CD14-positive monocyte (primary cell): ENCODE results near the gene TACC2. TPM values are rescaled to one million over a fixed set of nuclear protein-coding genes. Genes with fewer than 3 reads are reported as not detected.

Experiments
- DNase-seq, 3 donors: peaks; one replicate each; pipeline ENCODE4 v3.0.0-alpha.2; 2011 to 2022
- H2AFZ ChIP-seq: 2 replicates; pipeline ENCODE4 v1.6.0; 2012; ENCODE audit warnings: mild to moderate bottlenecking, low read depth, low read length, inconsistent platforms; ENCODE audit not compliant: insufficient read depth, poor library complexity, severe bottlenecking
- H3K27ac ChIP-seq, 2 donors: 1 replicate in 1 of 2; 2 replicates in 1 of 2; pipeline ENCODE4 v1.5.1; 2012 to 2013; ENCODE audit warnings: low read length in 2 of 2, control low read depth in 1 of 2, inconsistent platforms in 1 of 2, low read depth in 1 of 2, mild to moderate bottlenecking in 1 of 2
- H3K27me3 ChIP-seq, 2 donors: one replicate each; pipeline versions ENCODE4 v1.6.0 to v1.6.1; 2011 to 2013; ENCODE audit warnings: low read length in 2 of 2; ENCODE audit not compliant: control insufficient read depth in 2 of 2, insufficient read depth in 2 of 2
- H3K36me3 ChIP-seq, 2 donors: replicated peaks in 1 of 2; 1 replicate in 1 of 2; 2 replicates in 1 of 2; pipeline versions ENCODE4 v1.5.1 to v1.6.1; 2012 to 2013; ENCODE audit warnings: low read length in 2 of 2, control low read depth in 1 of 2, inconsistent platforms in 1 of 2, mild to moderate bottlenecking in 1 of 2; ENCODE audit not compliant: insufficient read depth in 2 of 2, control insufficient read depth in 1 of 2
- H3K4me1 ChIP-seq, 2 donors: 1 replicate in 1 of 2; 2 replicates in 1 of 2; pipeline versions ENCODE4 v1.5.1 to v1.6.1; 2012 to 2013; ENCODE audit warnings: low read length in 2 of 2, control low read depth in 1 of 2, inconsistent platforms in 1 of 2, mild to moderate bottlenecking in 1 of 2, moderate library complexity in 1 of 2; ENCODE audit not compliant: insufficient read depth in 2 of 2, control insufficient read depth in 1 of 2
- H3K4me2 ChIP-seq: replicated peaks from 2 replicates; pipeline ENCODE3; 2012; ENCODE audit warnings: low read length, moderate library complexity, mild to moderate bottlenecking; ENCODE audit not compliant: poor library complexity, severe bottlenecking; ENCODE audit errors: extremely low read depth
- H3K4me3 ChIP-seq, 3 experiments: fragments of 200-600 bp in 1 of 3; sonication (generic) in 1 of 3; replicated peaks in 1 of 3; 1 replicate in 2 of 3; 2 replicates in 1 of 3; pipeline ENCODE4 v1.5.1; 2011 to 2013; ENCODE audit warnings: low read length in 3 of 3, mild to moderate bottlenecking in 3 of 3, control low read depth in 2 of 3, low read depth in 2 of 3, inconsistent platforms in 1 of 3, moderate library complexity in 1 of 3
- H3K79me2 ChIP-seq: 2 replicates; pipeline ENCODE4 v1.6.0; 2012; ENCODE audit warnings: mild to moderate bottlenecking, control low read depth, inconsistent platforms, low read length, moderate library complexity; ENCODE audit not compliant: insufficient read depth
- H3K9ac ChIP-seq: 2 replicates; pipeline ENCODE4 v1.6.0; 2017; ENCODE audit warnings: low read length, mild to moderate bottlenecking; ENCODE audit not compliant: insufficient read depth, poor library complexity, severe bottlenecking
- H3K9me3 ChIP-seq, 2 donors: replicated peaks in 1 of 2; 1 replicate in 1 of 2; 2 replicates in 1 of 2; pipeline versions ENCODE4 v1.5.1 to v1.6.1; 2012 to 2013; ENCODE audit warnings: low read length in 2 of 2, control low read depth in 1 of 2; ENCODE audit not compliant: control insufficient read depth in 1 of 2, insufficient read depth in 1 of 2
- H4K20me1 ChIP-seq: 2 replicates; pipeline ENCODE4 v1.6.0; 2012; ENCODE audit warnings: mild to moderate bottlenecking, low read length, control low read depth, moderate library complexity; ENCODE audit not compliant: insufficient read depth
- H3K27ac Mint-ChIP-seq, 7 donors: one replicate each; pipeline ENCODE4 v1.8.0; 2020; ENCODE audit warnings: mild to moderate bottlenecking in 7 of 7, mixed read lengths in 7 of 7, moderate library complexity in 6 of 7, inconsistent platforms in 2 of 7
- H3K27me3 Mint-ChIP-seq, 3 donors: one replicate each; pipeline ENCODE4 v1.8.0; 2021 to 2022; ENCODE audit warnings: low read depth in 3 of 3, mild to moderate bottlenecking in 3 of 3, mixed read lengths in 3 of 3, moderate library complexity in 3 of 3, inconsistent platforms in 1 of 3
- H3K36me3 Mint-ChIP-seq, 2 donors: one replicate each; pipeline ENCODE4 v1.8.0; 2020; ENCODE audit warnings: mixed read lengths in 2 of 2, inconsistent platforms in 1 of 2, mild to moderate bottlenecking in 1 of 2
- H3K4me1 Mint-ChIP-seq: one replicate; pipeline ENCODE4 v1.8.0; 2020; ENCODE audit warnings: mild to moderate bottlenecking, mixed read lengths
- H3K4me3 Mint-ChIP-seq, 2 donors: one replicate each; pipeline ENCODE4 v1.8.0; 2020; ENCODE audit warnings: mild to moderate bottlenecking in 2 of 2, mixed read lengths in 2 of 2, moderate library complexity in 1 of 2
- H3K9me3 Mint-ChIP-seq, 7 donors: one replicate each; pipeline ENCODE4 v1.8.0; 2020 to 2022; ENCODE audit warnings: mixed read lengths in 7 of 7, mild to moderate bottlenecking in 6 of 7, moderate library complexity in 6 of 7, inconsistent platforms in 2 of 7
- WGBS: methylation state at CpG from one replicate; pipeline ENCODE4 v1.1.5; 2013; ENCODE audit warnings: missing lambda C conversion rate; ENCODE audit not compliant: insufficient coverage; 5-methylcytosine and 5-hydroxymethylcytosine counted together
- intact Hi-C, 2 donors: fragments of 100-400 bp; cut with micrococcal nuclease; formaldehyde crosslinking; loops; one replicate each; pipeline versions ENCODE4 v1.15.0 to v1.15.1; 2023
- polyA plus RNA-seq, 3 donors: library from polyadenylated mRNA; depleted of rRNA in 1 of 3; unstranded in 2 of 3; stranded (reverse) in 1 of 3; fragments of 300-500 nt in 2 of 3; fragments of >200 nt in 1 of 3; fragmentation: Illumina TruSeq in 2 of 3; gene quantifications; 1 replicate in 2 of 3; 2 replicates in 1 of 3; pipeline ENCODE4 v1.2.3, GENCODE V29; 2012 to 2021
- TF ChIP-seq, protein P1 (sequence below): fragments of 200-600 bp; IDR thresholded peaks from one replicate; pipeline ENCODE4 v1.8.0; 2022; ENCODE audit warnings: antibody characterized with exemption, mild to moderate bottlenecking

The TACC2 gene
- polyA plus RNA-seq, 3 donors = 0.03 TPM; not detected in 2

- H3K27ac Mint-ChIP-seq = no peak overlapping the region
- H3K4me3 Mint-ChIP-seq = peak overlapping the region in 1 of 2 donors; percentile 73
- TF ChIP-seq, protein P1, sequence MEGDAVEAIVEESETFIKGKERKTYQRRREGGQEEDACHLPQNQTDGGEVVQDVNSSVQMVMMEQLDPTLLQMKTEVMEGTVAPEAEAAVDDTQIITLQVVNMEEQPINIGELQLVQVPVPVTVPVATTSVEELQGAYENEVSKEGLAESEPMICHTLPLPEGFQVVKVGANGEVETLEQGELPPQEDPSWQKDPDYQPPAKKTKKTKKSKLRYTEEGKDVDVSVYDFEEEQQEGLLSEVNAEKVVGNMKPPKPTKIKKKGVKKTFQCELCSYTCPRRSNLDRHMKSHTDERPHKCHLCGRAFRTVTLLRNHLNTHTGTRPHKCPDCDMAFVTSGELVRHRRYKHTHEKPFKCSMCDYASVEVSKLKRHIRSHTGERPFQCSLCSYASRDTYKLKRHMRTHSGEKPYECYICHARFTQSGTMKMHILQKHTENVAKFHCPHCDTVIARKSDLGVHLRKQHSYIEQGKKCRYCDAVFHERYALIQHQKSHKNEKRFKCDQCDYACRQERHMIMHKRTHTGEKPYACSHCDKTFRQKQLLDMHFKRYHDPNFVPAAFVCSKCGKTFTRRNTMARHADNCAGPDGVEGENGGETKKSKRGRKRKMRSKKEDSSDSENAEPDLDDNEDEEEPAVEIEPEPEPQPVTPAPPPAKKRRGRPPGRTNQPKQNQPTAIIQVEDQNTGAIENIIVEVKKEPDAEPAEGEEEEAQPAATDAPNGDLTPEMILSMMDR = no peak
- peaks cover 0 to 12% (median 0%) of the 10 kb centered on the region in 7 donors for H3K9me3 Mint-ChIP-seq
- H3K4me1 Mint-ChIP-seq = no peaks in the 10 kb centered on the region
- Histone ChIP-seq H2AFZ (no peak overlapping the region), H3K4me3 (no peak overlapping the region), H3K4me2 (no peak overlapping the region), H3K4me1 (no peaks in the 10 kb centered on the region), H3K27ac (no peak overlapping the region), H3K9me3 (peaks cover 0 to 18% of the 10 kb centered on the region in 2 donors), H3K36me3 (no peaks in the 10 kb centered on the region), H3K27me3 (peaks cover 42 to 56% of the 10 kb centered on the region in 2 donors), H3K79me2 (no peaks in the 10 kb centered on the region), H3K9ac (no peak overlapping the region), H4K20me1 (no peaks in the 10 kb centered on the region)
- DNase-seq = no peak
- peaks cover 66 to 84% (median 67%) of the 10 kb centered on the region in 3 donors for H3K27me3 Mint-ChIP-seq
- no peaks in the 10 kb centered on the region for H3K36me3 Mint-ChIP-seq
- intact Hi-C loops = no loop called here
- WGBS = 50% methylated on average over 16 of the region's 16 CpGs
These were observed 173.8 kb downstream of the TACC2 start for GRCh38 chr10:122162671-122163173.

DNA sequence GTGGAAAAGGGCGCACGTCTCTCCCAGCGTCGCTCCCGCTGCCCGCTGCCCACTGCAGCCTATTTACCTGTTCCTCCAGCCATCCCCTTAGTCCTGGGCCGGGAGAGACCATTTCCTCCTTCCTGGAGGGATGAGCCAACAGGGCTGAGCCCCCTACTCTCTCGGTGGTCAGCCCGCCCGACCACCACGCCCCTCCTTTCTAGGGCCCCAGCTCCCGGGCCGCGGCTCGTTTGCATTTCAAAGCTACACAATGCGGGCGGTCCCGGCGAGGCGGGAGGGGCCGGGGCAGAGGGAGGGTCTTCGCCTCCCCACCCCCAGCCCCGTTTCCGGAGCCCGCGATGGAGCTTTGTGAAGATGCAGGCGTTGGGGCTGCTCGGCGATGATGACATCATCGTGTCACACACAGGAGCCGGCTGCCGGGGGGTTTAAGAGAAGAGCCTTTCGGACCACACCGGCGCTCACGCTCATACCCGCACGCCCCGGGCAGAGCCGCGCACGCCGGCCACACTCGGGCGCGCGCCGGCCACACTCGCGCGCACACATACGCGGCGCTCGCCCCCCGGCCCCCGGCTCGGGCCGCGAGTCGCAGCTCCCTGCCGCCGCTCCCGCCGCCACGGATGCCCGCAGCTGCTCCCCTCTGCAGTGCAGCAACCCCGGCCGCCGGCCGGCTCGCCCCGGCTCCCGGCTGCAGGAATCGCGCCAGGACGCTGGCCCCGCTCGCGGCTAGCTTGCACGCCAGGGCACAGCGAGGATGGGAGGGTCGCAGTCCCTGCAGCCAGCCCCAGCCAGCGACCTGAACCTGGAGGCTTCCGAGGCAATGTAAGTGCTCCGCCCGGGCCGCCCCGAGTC, 174.4 kb downstream of the TACC2 start:
- no peak overlapping the region for H3K27ac ChIP-seq
- intact Hi-C loops = no loop called here
- H3K4me2 ChIP-seq = no peak overlapping the region
- no peaks in the 10 kb centered on the region for H3K79me2 ChIP-seq
- TF ChIP-seq, protein P1 = no peak
- Mint-ChIP-seq H3K36me3 (no peaks in the 10 kb centered on the region), H3K9me3 (peaks cover 0 to 14% (median 0%) of the 10 kb centered on the region in 7 donors), H3K4me1 (no peaks in the 10 kb centered on the region), H3K27me3 (peaks cover 67 to 78% (median 67%) of the 10 kb centered on the region in 3 donors), H3K27ac (no peak overlapping the region), H3K4me3 (peak overlapping the region in 1 of 2 donors; percentile 62)
- peaks cover 0 to 18% of the 10 kb centered on the region in 2 donors for H3K9me3 ChIP-seq
- peaks cover 42 to 56% of the 10 kb centered on the region in 2 donors for H3K27me3 ChIP-seq
- H4K20me1 ChIP-seq = no peaks in the 10 kb centered on the region
- no peak overlapping the region for H3K9ac ChIP-seq
- no peak overlapping the region for H2AFZ ChIP-seq
- H3K4me1 ChIP-seq = no peaks in the 10 kb centered on the region
- under 1% methylated on average over 89 of the region's 89 CpGs for WGBS
- no peak overlapping the region for H3K4me3 ChIP-seq
- no peak for DNase-seq
- no peaks in the 10 kb centered on the region for H3K36me3 ChIP-seq
